ENCODE results near the gene SYCE3. TPM values are rescaled to one million over a fixed set of nuclear protein-coding genes. Genes with fewer than 3 reads are reported as not detected.

Gene SYCE3
- total RNA-seq, 1 donor from 2014 or later, result not detected

DNA sequence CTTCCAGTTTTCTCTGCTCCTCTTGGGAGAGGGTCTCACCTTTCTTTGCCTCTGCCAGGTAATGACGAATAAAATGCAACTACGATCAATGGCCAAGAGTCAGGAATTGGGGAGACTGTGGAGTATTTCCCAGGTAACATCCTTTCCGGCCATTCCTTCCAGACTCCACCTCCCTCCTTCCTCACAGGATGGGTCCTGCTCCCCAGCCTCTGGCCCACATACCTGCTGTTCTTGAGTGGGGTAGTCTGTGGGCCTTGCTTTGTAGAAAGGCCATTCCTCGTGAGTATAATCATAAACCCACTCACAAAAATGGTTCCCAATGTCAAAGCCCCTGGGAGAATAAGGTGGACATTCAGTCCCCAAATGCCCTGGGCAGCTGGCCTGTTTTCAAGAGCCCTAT lies 17.0 kb upstream of the SYCE3 start:
- no peaks in the 10 kb centered on the region for H3K36me3 Mint-ChIP-seq (ENCODE audit: unreplicated experiment)

GRCh38 chr22:50578776-50579310 lies 16.1 kb upstream of the SYCE3 start:
- Mint-ChIP-seq H3K36me3 (ENCODE audit: unreplicated experiment) (no peaks in the 10 kb centered on the region), H3K27me3 (ENCODE audit: unreplicated experiment) (peaks cover 7% of the 10 kb centered on the region), H3K9me3 (ENCODE audit: unreplicated experiment) (peaks cover 16% of the 10 kb centered on the region), H3K4me3 (ENCODE audit: unreplicated experiment) (peak overlapping the region; percentile 55), H3K4me1 (ENCODE audit: low read depth, unreplicated experiment) (peaks cover 17% of the 10 kb centered on the region), H3K27ac (ENCODE audit: unreplicated experiment) (no peak overlapping the region)
- DNase-seq, result no peak
- TF ChIP-seq, protein P1, sequence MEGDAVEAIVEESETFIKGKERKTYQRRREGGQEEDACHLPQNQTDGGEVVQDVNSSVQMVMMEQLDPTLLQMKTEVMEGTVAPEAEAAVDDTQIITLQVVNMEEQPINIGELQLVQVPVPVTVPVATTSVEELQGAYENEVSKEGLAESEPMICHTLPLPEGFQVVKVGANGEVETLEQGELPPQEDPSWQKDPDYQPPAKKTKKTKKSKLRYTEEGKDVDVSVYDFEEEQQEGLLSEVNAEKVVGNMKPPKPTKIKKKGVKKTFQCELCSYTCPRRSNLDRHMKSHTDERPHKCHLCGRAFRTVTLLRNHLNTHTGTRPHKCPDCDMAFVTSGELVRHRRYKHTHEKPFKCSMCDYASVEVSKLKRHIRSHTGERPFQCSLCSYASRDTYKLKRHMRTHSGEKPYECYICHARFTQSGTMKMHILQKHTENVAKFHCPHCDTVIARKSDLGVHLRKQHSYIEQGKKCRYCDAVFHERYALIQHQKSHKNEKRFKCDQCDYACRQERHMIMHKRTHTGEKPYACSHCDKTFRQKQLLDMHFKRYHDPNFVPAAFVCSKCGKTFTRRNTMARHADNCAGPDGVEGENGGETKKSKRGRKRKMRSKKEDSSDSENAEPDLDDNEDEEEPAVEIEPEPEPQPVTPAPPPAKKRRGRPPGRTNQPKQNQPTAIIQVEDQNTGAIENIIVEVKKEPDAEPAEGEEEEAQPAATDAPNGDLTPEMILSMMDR (IDR thresholded peaks at IDR 0.05; ENCODE audit: partially characterized antibody, unreplicated experiment), result no peak

More for the DNA sequence above, 17.0 kb upstream of the SYCE3 start:
- H3K4me1 Mint-ChIP-seq (ENCODE audit: low read depth, unreplicated experiment), result peaks cover 17% of the 10 kb centered on the region
- TF ChIP-seq, protein P1 (IDR thresholded peaks at IDR 0.05; ENCODE audit: partially characterized antibody, unreplicated experiment), result no peak
- H3K9me3 Mint-ChIP-seq (ENCODE audit: unreplicated experiment), result peaks cover 16% of the 10 kb centered on the region
- H3K27ac Mint-ChIP-seq (ENCODE audit: unreplicated experiment), result no peak overlapping the region
- H3K4me3 Mint-ChIP-seq (ENCODE audit: unreplicated experiment), result no peak overlapping the region
- no peak for DNase-seq
- H3K27me3 Mint-ChIP-seq (ENCODE audit: unreplicated experiment), result peaks cover 7% of the 10 kb centered on the region

GRCh38 chr22:50577987-50578775 lies 15.5 kb upstream of the SYCE3 start, which contains the start of gene CPT1B:
CPT1B (minus strand) TSS chr22:50578427; CDS start chr22:50577915, 512 bp downstream.
- Mint-ChIP-seq H3K27me3 (ENCODE audit: unreplicated experiment) (peaks cover 2% of the 10 kb centered on the region), H3K36me3 (ENCODE audit: unreplicated experiment) (no peaks in the 10 kb centered on the region), H3K27ac (ENCODE audit: unreplicated experiment) (no peak within 1 kb of the TSS), H3K4me3 (ENCODE audit: unreplicated experiment) (peak within 1 kb of the TSS; percentile 55), H3K9me3 (ENCODE audit: unreplicated experiment) (peaks cover 12% of the 10 kb centered on the region), H3K4me1 (ENCODE audit: low read depth, unreplicated experiment) (peaks cover 14% of the 10 kb centered on the region)
- TF ChIP-seq, protein P1 (IDR thresholded peaks at IDR 0.05; ENCODE audit: partially characterized antibody, unreplicated experiment), result no peak
- DNase-seq, result peak; percentile 50

- H3K27ac Mint-ChIP-seq (ENCODE audit: unreplicated experiment), result no peak overlapping the region
- peaks cover 14% of the 10 kb centered on the region for H3K4me1 Mint-ChIP-seq (ENCODE audit: low read depth, unreplicated experiment)
- no peak for DNase-seq
- peak overlapping the region; percentile 42 for H3K4me3 Mint-ChIP-seq (ENCODE audit: unreplicated experiment)
- H3K27me3 Mint-ChIP-seq (ENCODE audit: unreplicated experiment), result peaks cover 2% of the 10 kb centered on the region
- peaks cover 12% of the 10 kb centered on the region for H3K9me3 Mint-ChIP-seq (ENCODE audit: unreplicated experiment)
- H3K36me3 Mint-ChIP-seq (ENCODE audit: unreplicated experiment), result no peaks in the 10 kb centered on the region
- TF ChIP-seq, protein P1 (IDR thresholded peaks at IDR 0.05; ENCODE audit: partially characterized antibody, unreplicated experiment), result no peak
These were observed 14.9 kb upstream of the SYCE3 start for GRCh38 chr22:50577697-50577986.
